ENCODE measurements around the gene SERINC1.

Gene SERINC1

GRCh38 chr6:122405417-122405816 is 66.2 kb downstream of the SERINC1 start:
- Histone ChIP-seq H2AFZ (ENCODE audit: low read depth, low read length) (no peak overlapping the region), H3K79me1 (replicated peaks; ENCODE audit: low read length, poor library complexity, severe bottlenecking) (peaks cover 6% of the 10 kb centered on the region), H3K4ac (ENCODE audit: low read depth in 1 of 2, low read length in 2 of 2) (no peak overlapping the region), H3K14ac (ENCODE audit: low read length in 2 of 2) (no peak overlapping the region), H2BK15ac (ENCODE audit: low read depth, poor library complexity, severe bottlenecking) (no peak overlapping the region), H2AK5ac (ENCODE audit: low read length, severe bottlenecking) (no peak overlapping the region), H3K9ac (ENCODE audit: low read length) (no peak overlapping the region), H3K4me2 (ENCODE audit: low read length, poor library complexity, severe bottlenecking) (no peak overlapping the region), H3K4me3 (ENCODE audit: insufficient read depth in 1 of 2, low read depth in 1 of 2, low read length in 2 of 2) (no peak overlapping the region), H4K91ac (ENCODE audit: low read length) (no peak overlapping the region), H3K36me3 (ENCODE audit: control insufficient read depth in 1 of 2, insufficient read depth in 2 of 2, low read depth in 1 of 2, low read length in 2 of 2) (no peaks in the 10 kb centered on the region), H2BK12ac (ENCODE audit: low read length in 2 of 2) (no peak overlapping the region), H2BK120ac (ENCODE audit: low read depth, low read length) (no peak overlapping the region), H3K27me3 (ENCODE audit: control insufficient read depth in 1 of 2, insufficient read depth in 1 of 2, low read length in 2 of 2) (no peaks in the 10 kb centered on the region), H3K4me1 (ENCODE audit: control insufficient read depth, insufficient read depth, low read depth, low read length) (no peaks in the 10 kb centered on the region), H3K27ac (ENCODE audit: low read length, poor library complexity, severe bottlenecking) (no peak overlapping the region), H3K9me3 (ENCODE audit: control insufficient read depth, low read length) (no peaks in the 10 kb centered on the region), H2BK5ac (ENCODE audit: low read depth, low read length, poor library complexity, severe bottlenecking) (no peak overlapping the region), H3K23ac (ENCODE audit: low read length in 2 of 2) (no peak overlapping the region), H4K8ac (ENCODE audit: low read length) (no peak overlapping the region), H3K18ac (ENCODE audit: low read depth in 1 of 2, low read length in 2 of 2) (no peak overlapping the region)
- DNase-seq: peak; percentile 22
- WGBS: no CpG with 5 or more reads among the region's 1 CpG

- no peak overlapping the region for H3K23ac ChIP-seq (ENCODE audit: low read length in 2 of 2)
- 99% methylated on average over 2 of the region's 2 CpGs for WGBS
- no peaks in the 10 kb centered on the region for H3K9me3 ChIP-seq (ENCODE audit: control insufficient read depth, low read length)
Measured at GRCh38 chr6:122404444-122404843, 67.2 kb downstream of the SERINC1 start.

GRCh38 chr6:122401104-122401503 is 70.5 kb downstream of the SERINC1 start:
- peaks cover 4% of the 10 kb centered on the region for H3K79me1 ChIP-seq (replicated peaks; ENCODE audit: low read length, poor library complexity, severe bottlenecking)

More at GRCh38 chr6:122404444-122404843, 67.2 kb downstream of the SERINC1 start:
- Histone ChIP-seq H3K4me1 (ENCODE audit: control insufficient read depth, insufficient read depth, low read depth, low read length) (no peaks in the 10 kb centered on the region), H3K4ac (ENCODE audit: low read depth in 1 of 2, low read length in 2 of 2) (no peak overlapping the region), H3K14ac (ENCODE audit: low read length in 2 of 2) (no peak overlapping the region), H2BK15ac (ENCODE audit: low read depth, poor library complexity, severe bottlenecking) (no peak overlapping the region), H2AK5ac (ENCODE audit: low read length, severe bottlenecking) (no peak overlapping the region), H2AFZ (ENCODE audit: low read depth, low read length) (no peak overlapping the region), H2BK120ac (ENCODE audit: low read depth, low read length) (no peak overlapping the region), H2BK12ac (ENCODE audit: low read length in 2 of 2) (no peak overlapping the region), H3K18ac (ENCODE audit: low read depth in 1 of 2, low read length in 2 of 2) (no peak overlapping the region), H3K36me3 (ENCODE audit: control insufficient read depth in 1 of 2, insufficient read depth in 2 of 2, low read depth in 1 of 2, low read length in 2 of 2) (no peaks in the 10 kb centered on the region), H3K9ac (ENCODE audit: low read length) (no peak overlapping the region), H3K27ac (ENCODE audit: low read length, poor library complexity, severe bottlenecking) (no peak overlapping the region), H4K8ac (ENCODE audit: low read length) (no peak overlapping the region), H3K4me2 (ENCODE audit: low read length, poor library complexity, severe bottlenecking) (no peak overlapping the region), H4K91ac (ENCODE audit: low read length) (no peak overlapping the region), H2BK5ac (ENCODE audit: low read depth, low read length, poor library complexity, severe bottlenecking) (no peak overlapping the region), H3K27me3 (ENCODE audit: control insufficient read depth in 1 of 2, insufficient read depth in 1 of 2, low read length in 2 of 2) (no peaks in the 10 kb centered on the region), H3K79me1 (replicated peaks; ENCODE audit: low read length, poor library complexity, severe bottlenecking) (peaks cover 6% of the 10 kb centered on the region), H3K4me3 (ENCODE audit: insufficient read depth in 1 of 2, low read depth in 1 of 2, low read length in 2 of 2) (no peak overlapping the region)
- no peak for DNase-seq

GRCh38 chr6:122400462-122401089 is 71.0 kb downstream of the SERINC1 start:
- Histone ChIP-seq H2BK5ac (ENCODE audit: low read depth, low read length, poor library complexity, severe bottlenecking) (no peak overlapping the region), H3K36me3 (ENCODE audit: control insufficient read depth in 1 of 2, insufficient read depth in 2 of 2, low read depth in 1 of 2, low read length in 2 of 2) (no peaks in the 10 kb centered on the region), H2AK5ac (ENCODE audit: low read length, severe bottlenecking) (no peak overlapping the region), H3K18ac (ENCODE audit: low read depth in 1 of 2, low read length in 2 of 2) (no peak overlapping the region), H3K23ac (ENCODE audit: low read length in 2 of 2) (no peak overlapping the region), H3K4me3 (ENCODE audit: insufficient read depth in 1 of 2, low read depth in 1 of 2, low read length in 2 of 2) (peak overlapping the region in 1 of 2 experiments; percentile 96), H2BK15ac (ENCODE audit: low read depth, poor library complexity, severe bottlenecking) (no peak overlapping the region), H3K27ac (ENCODE audit: low read length, poor library complexity, severe bottlenecking) (no peak overlapping the region), H3K4ac (ENCODE audit: low read depth in 1 of 2, low read length in 2 of 2) (no peak overlapping the region), H3K4me2 (ENCODE audit: low read length, poor library complexity, severe bottlenecking) (peak overlapping the region; percentile 33), H3K9me3 (ENCODE audit: control insufficient read depth, low read length) (no peaks in the 10 kb centered on the region), H4K91ac (ENCODE audit: low read length) (no peak overlapping the region), H3K4me1 (ENCODE audit: control insufficient read depth, insufficient read depth, low read depth, low read length) (no peaks in the 10 kb centered on the region), H3K9ac (ENCODE audit: low read length) (peak overlapping the region; percentile 97), H3K79me1 (replicated peaks; ENCODE audit: low read length, poor library complexity, severe bottlenecking) (peaks cover 3% of the 10 kb centered on the region), H3K27me3 (ENCODE audit: control insufficient read depth in 1 of 2, insufficient read depth in 1 of 2, low read length in 2 of 2) (no peaks in the 10 kb centered on the region), H2AFZ (ENCODE audit: low read depth, low read length) (no peak overlapping the region), H4K8ac (ENCODE audit: low read length) (no peak overlapping the region), H2BK12ac (ENCODE audit: low read length in 2 of 2) (no peak overlapping the region), H2BK120ac (ENCODE audit: low read depth, low read length) (no peak overlapping the region), H3K14ac (ENCODE audit: low read length in 2 of 2) (no peak overlapping the region)
- 58% methylated on average over 2 of the region's 4 CpGs for WGBS
- DNase-seq: peak; percentile 15

More at GRCh38 chr6:122401104-122401503, 70.5 kb downstream of the SERINC1 start:
- Histone ChIP-seq H3K4me1 (ENCODE audit: control insufficient read depth, insufficient read depth, low read depth, low read length) (no peaks in the 10 kb centered on the region), H3K23ac (ENCODE audit: low read length in 2 of 2) (no peak overlapping the region), H3K27ac (ENCODE audit: low read length, poor library complexity, severe bottlenecking) (no peak overlapping the region), H3K9me3 (ENCODE audit: control insufficient read depth, low read length) (no peaks in the 10 kb centered on the region), H2BK15ac (ENCODE audit: low read depth, poor library complexity, severe bottlenecking) (no peak overlapping the region), H4K8ac (ENCODE audit: low read length) (no peak overlapping the region), H2BK5ac (ENCODE audit: low read depth, low read length, poor library complexity, severe bottlenecking) (no peak overlapping the region), H3K27me3 (ENCODE audit: control insufficient read depth in 1 of 2, insufficient read depth in 1 of 2, low read length in 2 of 2) (no peaks in the 10 kb centered on the region), H3K4me3 (ENCODE audit: insufficient read depth in 1 of 2, low read depth in 1 of 2, low read length in 2 of 2) (peak overlapping the region in 1 of 2 experiments; percentile 96), H3K4me2 (ENCODE audit: low read length, poor library complexity, severe bottlenecking) (no peak overlapping the region), H2AK5ac (ENCODE audit: low read length, severe bottlenecking) (no peak overlapping the region), H4K91ac (ENCODE audit: low read length) (no peak overlapping the region), H3K4ac (ENCODE audit: low read depth in 1 of 2, low read length in 2 of 2) (no peak overlapping the region), H2BK120ac (ENCODE audit: low read depth, low read length) (no peak overlapping the region), H3K18ac (ENCODE audit: low read depth in 1 of 2, low read length in 2 of 2) (no peak overlapping the region), H3K36me3 (ENCODE audit: control insufficient read depth in 1 of 2, insufficient read depth in 2 of 2, low read depth in 1 of 2, low read length in 2 of 2) (no peaks in the 10 kb centered on the region), H3K9ac (ENCODE audit: low read length) (peak overlapping the region; percentile 97), H3K14ac (ENCODE audit: low read length in 2 of 2) (no peak overlapping the region), H2BK12ac (ENCODE audit: low read length in 2 of 2) (no peak overlapping the region), H2AFZ (ENCODE audit: low read depth, low read length) (no peak overlapping the region)
- 92% methylated on average over 3 of the region's 4 CpGs for WGBS
- peak; percentile 7 for DNase-seq
